Measurements from ENCODE around the gene BIRC6.

The BIRC6 gene

GRCh38 chr2:32558492-32558891 is 201.7 kb downstream of the BIRC6 start:
- TF ChIP-seq CTCF (IDR thresholded peaks at IDR 0.05; ENCODE audit: low read depth, low read length): no peak
- no peak for DNase-seq (ENCODE audit: low read depth, low spot score)
- in situ Hi-C loops (cut with HindIII; ENCODE audit: low sequenced_read_pairs): no loop called here

DNA sequence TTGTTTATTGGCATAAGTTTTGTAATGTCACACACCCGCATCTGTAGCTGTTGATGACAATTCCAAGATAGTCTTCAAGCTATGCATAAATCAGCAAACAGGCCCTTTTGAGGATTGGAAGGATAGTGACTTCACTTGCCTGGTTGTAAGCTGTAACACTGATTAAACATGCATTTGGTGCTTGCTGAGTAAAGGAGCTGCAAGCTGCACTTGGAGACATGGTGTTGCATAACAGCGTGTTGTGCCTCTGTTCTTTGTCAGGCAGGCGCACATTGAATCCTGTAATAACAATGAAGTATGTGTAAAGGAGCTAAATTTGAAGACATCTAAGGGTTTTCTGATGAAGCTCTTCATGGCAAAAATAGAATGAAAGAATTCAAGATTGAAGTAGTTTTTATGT is 202.3 kb downstream of the BIRC6 start:
- no peak overlapping the region for H3K4me3 ChIP-seq (ENCODE audit: low read depth, low read length)
- no peak for DNase-seq (ENCODE audit: low read depth, low spot score)
- in situ Hi-C loops (cut with HindIII; ENCODE audit: low sequenced_read_pairs): no loop called here
- no peak for TF ChIP-seq CTCF (IDR thresholded peaks at IDR 0.05; ENCODE audit: low read depth, low read length)

More at GRCh38 chr2:32558492-32558891, 201.7 kb downstream of the BIRC6 start:
- H3K4me3 ChIP-seq (ENCODE audit: low read depth, low read length): no peak overlapping the region

DNA sequence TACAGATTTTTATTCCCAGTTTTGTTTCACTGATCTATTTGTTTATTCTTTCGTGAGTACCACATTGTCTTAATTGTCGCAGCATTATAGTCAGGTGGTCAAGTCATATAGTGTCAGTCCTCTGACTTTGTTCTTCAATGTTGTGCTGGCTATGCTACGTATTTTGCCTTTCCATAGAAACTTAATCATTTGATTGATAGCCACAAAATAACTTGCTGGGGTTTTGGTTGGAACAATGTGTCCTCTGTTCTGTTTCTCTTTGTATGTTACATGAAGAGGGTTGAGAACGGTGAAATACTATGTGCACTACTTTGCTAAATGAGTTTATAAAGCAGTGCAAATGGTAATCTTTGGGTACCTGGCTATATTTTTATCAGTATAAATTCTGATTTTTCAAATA is 206.1 kb downstream of the BIRC6 start:
- DNase-seq (ENCODE audit: low read depth, low spot score): no peak
- no peak for TF ChIP-seq CTCF (IDR thresholded peaks at IDR 0.05; ENCODE audit: low read depth, low read length)
- H3K4me3 ChIP-seq (ENCODE audit: low read depth, low read length): no peak overlapping the region
- in situ Hi-C loops (cut with HindIII; ENCODE audit: low sequenced_read_pairs): no loop called here

- no peak for TF ChIP-seq CTCF (IDR thresholded peaks at IDR 0.05; ENCODE audit: low read depth, low read length)
- H3K4me3 ChIP-seq (ENCODE audit: low read depth, low read length): no peak overlapping the region
- in situ Hi-C loops (cut with HindIII; ENCODE audit: low sequenced_read_pairs): no loop called here
- DNase-seq (ENCODE audit: low read depth, low spot score): no peak
Observed at GRCh38 chr2:32564417-32565035, 207.7 kb downstream of the BIRC6 start.

DNA sequence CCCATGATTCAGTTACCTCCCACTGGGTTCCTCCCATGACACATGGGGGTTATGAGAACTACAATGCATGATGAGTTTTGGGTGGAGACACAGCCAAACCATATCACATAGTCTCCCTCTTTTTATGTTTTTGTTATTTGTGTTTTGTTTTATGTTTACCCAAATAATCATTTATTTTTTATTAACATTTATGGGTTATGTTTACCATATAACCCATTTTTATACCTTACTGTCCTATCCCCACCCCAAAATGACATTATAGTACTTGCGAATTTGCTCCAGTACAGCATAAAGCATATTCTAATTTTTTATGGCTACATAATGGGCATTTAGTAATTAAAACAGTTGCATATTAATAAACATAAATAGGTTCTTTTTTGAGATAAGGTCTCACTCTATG is 209.1 kb downstream of the BIRC6 start:
- no peak for DNase-seq (ENCODE audit: low read depth, low spot score)
- in situ Hi-C loops (cut with HindIII; ENCODE audit: low sequenced_read_pairs): no loop called here
- no peak for TF ChIP-seq CTCF (IDR thresholded peaks at IDR 0.05; ENCODE audit: low read depth, low read length)
- H3K4me3 ChIP-seq (ENCODE audit: low read depth, low read length): no peak overlapping the region

DNA sequence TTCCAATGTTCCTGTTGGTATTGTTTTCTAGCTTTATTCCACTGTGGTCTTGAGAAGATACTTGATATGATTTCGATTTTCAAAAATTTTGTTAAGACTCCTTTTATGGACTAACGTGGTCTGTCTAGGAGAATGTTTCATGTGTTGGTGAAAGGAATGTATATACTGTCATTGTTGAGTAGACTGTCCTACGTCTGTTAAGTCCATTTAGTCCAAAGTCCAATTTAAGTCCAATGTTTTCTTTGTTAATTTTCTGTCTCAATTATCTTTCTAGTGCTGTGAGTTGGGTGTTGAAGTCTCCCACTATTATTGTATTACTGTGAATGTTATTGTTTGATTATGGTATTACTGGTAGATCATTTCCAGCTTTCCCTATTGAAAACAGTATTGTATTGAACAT is 215.2 kb downstream of the BIRC6 start:
- in situ Hi-C loops (cut with HindIII; ENCODE audit: low sequenced_read_pairs): no loop called here
- H3K4me3 ChIP-seq (ENCODE audit: low read depth, low read length): no peak overlapping the region
- no peak for DNase-seq (ENCODE audit: low read depth, low spot score)
- TF ChIP-seq CTCF (IDR thresholded peaks at IDR 0.05; ENCODE audit: low read depth, low read length): no peak

- no peak for TF ChIP-seq CTCF (IDR thresholded peaks at IDR 0.05; ENCODE audit: low read depth, low read length)
- no peak overlapping the region for H3K4me3 ChIP-seq (ENCODE audit: low read depth, low read length)
- DNase-seq (ENCODE audit: low read depth, low spot score): no peak
- in situ Hi-C loops (cut with HindIII; ENCODE audit: low sequenced_read_pairs): no loop called here
Observed at GRCh38 chr2:32572737-32573136, 215.9 kb downstream of the BIRC6 start.

Data from astrocyte of the spinal cord (primary cell).